ENCODE results near the gene PPARA.

The PPARA gene

DNA sequence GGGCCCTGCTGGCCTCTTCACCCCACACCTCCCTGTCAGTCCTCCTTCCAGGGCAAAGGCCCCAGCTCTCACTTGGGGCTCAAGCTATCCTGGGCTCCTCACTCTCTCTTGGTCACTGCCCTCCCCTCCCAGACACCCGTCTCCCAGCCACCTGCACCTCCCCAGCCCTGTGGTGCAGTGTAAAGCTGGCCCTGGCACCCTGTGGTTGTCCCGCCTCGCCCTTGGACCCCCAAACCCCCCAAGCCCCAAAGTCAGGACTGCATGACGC lies 16.8 kb upstream of the PPARA start:
- no peak for TF ChIP-seq CTCF (IDR thresholded peaks at IDR 0.05; ENCODE audit: insufficient read depth, low read length, poor library complexity, severe bottlenecking)
- no peak for DNase-seq (ENCODE audit: extremely low read depth, insufficient read length)
- Histone ChIP-seq H3K4me3 (replicated peaks; ENCODE audit: low read depth, low read length) (no peak overlapping the region), H3K36me3 (ENCODE audit: control insufficient read depth, insufficient read depth, low read length) (no peaks in the 10 kb centered on the region), H3K27me3 (replicated peaks; ENCODE audit: control insufficient read depth, insufficient read depth, low read length) (no peaks in the 10 kb centered on the region)

DNA sequence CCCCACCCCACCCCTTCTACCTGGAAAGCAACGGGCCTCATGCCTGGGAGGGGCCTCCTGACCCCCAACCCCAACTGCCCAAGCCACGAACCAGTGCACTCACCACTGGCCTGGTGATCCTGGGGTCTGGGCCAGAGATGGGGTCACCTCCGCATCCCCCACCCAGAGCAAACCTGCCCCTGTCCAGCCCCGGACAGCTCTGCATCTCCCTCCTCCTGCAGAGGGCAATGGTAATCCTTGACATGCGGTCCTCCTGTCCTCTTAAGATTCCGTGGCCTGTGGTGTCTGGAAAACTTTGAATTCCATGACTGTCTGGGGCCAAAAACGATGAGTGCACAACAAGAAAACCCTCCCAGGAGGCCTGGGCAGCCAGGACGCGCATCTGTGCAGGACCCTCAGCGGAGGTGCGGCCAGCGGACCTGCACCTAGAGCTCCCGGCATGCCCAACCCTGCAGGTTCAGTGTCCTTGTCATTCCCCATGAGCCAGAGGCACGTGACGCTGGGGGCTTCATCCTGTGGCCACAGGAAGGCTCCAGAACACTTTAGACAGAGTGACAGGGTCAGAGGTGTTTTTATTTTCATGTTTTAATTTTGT lies 16.1 kb upstream of the PPARA start:
- no peak overlapping the region for H3K4me3 ChIP-seq (replicated peaks; ENCODE audit: low read depth, low read length)
- no peaks in the 10 kb centered on the region for H3K36me3 ChIP-seq (ENCODE audit: control insufficient read depth, insufficient read depth, low read length)
- no peak for DNase-seq (ENCODE audit: extremely low read depth, insufficient read length)
- no peaks in the 10 kb centered on the region for H3K27me3 ChIP-seq (replicated peaks; ENCODE audit: control insufficient read depth, insufficient read depth, low read length)
- TF ChIP-seq CTCF (IDR thresholded peaks at IDR 0.05; ENCODE audit: insufficient read depth, low read length, poor library complexity, severe bottlenecking): no peak

GRCh38 chr22:46135611-46136485 lies 14.5 kb upstream of the PPARA start:
- no peak for TF ChIP-seq CTCF (IDR thresholded peaks at IDR 0.05; ENCODE audit: insufficient read depth, low read length, poor library complexity, severe bottlenecking)
- Histone ChIP-seq H3K4me3 (replicated peaks; ENCODE audit: low read depth, low read length) (no peak overlapping the region), H3K36me3 (ENCODE audit: control insufficient read depth, insufficient read depth, low read length) (no peaks in the 10 kb centered on the region), H3K27me3 (replicated peaks; ENCODE audit: control insufficient read depth, insufficient read depth, low read length) (no peaks in the 10 kb centered on the region)
- no peak for DNase-seq (ENCODE audit: extremely low read depth, insufficient read length)

DNA sequence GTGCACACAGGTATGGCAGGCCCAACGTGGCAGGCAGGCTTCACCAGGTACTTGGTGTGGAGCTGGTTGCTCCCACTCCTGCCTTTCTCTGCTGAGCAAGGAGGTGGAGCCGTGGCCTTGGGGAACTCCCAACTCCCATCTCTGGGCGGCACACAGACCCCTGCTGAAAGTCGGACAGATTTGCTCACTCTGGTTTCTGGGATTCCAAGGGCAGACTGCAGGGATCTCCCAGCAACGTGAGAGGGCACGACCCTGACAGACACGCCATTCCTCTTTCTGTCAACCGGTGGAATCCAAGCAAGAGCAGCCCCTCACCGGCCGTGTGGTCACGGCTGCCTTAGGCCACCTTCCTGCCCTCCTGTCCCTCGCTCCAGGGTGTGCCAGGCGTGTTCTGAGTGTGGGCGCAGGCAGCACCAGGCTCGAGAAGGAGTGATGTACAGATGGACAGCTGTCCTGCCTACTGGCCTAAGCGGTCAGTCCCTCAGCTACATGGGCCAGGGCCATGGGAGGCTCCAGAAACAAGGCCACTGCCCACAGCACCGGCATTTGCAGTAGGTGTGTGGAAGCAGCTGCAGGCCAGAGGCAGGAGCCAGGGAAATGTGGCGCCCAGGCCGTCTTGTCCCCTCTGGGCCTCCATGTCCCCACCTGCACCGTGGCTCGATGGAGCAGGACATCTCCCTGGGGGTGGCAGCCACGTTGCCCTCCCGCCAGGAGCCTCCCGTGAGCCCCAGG lies 13.7 kb upstream of the PPARA start:
- Histone ChIP-seq H3K4me3 (replicated peaks; ENCODE audit: low read depth, low read length) (no peak overlapping the region), H3K36me3 (ENCODE audit: control insufficient read depth, insufficient read depth, low read length) (no peaks in the 10 kb centered on the region), H3K27me3 (replicated peaks; ENCODE audit: control insufficient read depth, insufficient read depth, low read length) (no peaks in the 10 kb centered on the region)
- no peak for TF ChIP-seq CTCF (IDR thresholded peaks at IDR 0.05; ENCODE audit: insufficient read depth, low read length, poor library complexity, severe bottlenecking)
- DNase-seq (ENCODE audit: extremely low read depth, insufficient read length): no peak

- no peaks in the 10 kb centered on the region for H3K36me3 ChIP-seq (ENCODE audit: control insufficient read depth, insufficient read depth, low read length)
- DNase-seq (ENCODE audit: extremely low read depth, insufficient read length): no peak
These were observed 13.0 kb upstream of the PPARA start for GRCh38 chr22:46137218-46137766.

More at GRCh38 chr22:46137218-46137766, 13.0 kb upstream of the PPARA start:
- no peaks in the 10 kb centered on the region for H3K27me3 ChIP-seq (replicated peaks; ENCODE audit: control insufficient read depth, insufficient read depth, low read length)
- no peak for TF ChIP-seq CTCF (IDR thresholded peaks at IDR 0.05; ENCODE audit: insufficient read depth, low read length, poor library complexity, severe bottlenecking)
- H3K4me3 ChIP-seq (replicated peaks; ENCODE audit: low read depth, low read length): no peak overlapping the region
